ENCODE results near the gene GGCX.
"Not testable (repeated sequence)": the region's sequence is repeated elsewhere in the genome, so short reads cannot be mapped to it uniquely, and the experiment has no call there.

GGCX gene

GRCh38 chr2:85566265-85566664, 5.0 kb upstream of the GGCX start:
- H3K9me3 Mint-ChIP-seq = no peaks in the 10 kb centered on the region

GRCh38 chr2:85564144-85564563, 2.9 kb upstream of the GGCX start:
- no peaks in the 10 kb centered on the region for H3K36me3 Mint-ChIP-seq (ENCODE audit: low read depth)
- no peak overlapping the region for H3K4me3 Mint-ChIP-seq
- no peaks in the 10 kb centered on the region for H3K9me3 Mint-ChIP-seq
- no peak for DNase-seq (ENCODE audit: low spot score)
- no peaks in the 10 kb centered on the region for H3K27me3 Mint-ChIP-seq (ENCODE audit: low read depth)
- peaks cover 24% of the 10 kb centered on the region for H3K4me1 Mint-ChIP-seq (ENCODE audit: low read depth)
- H3K27ac Mint-ChIP-seq = no peak overlapping the region

More at GRCh38 chr2:85566265-85566664, 5.0 kb upstream of the GGCX start:
- DNase-seq (ENCODE audit: low spot score) = no peak
- Mint-ChIP-seq H3K4me3 (no peak overlapping the region), H3K27ac (no peak overlapping the region), H3K27me3 (ENCODE audit: low read depth) (peaks cover 12% of the 10 kb centered on the region), H3K36me3 (ENCODE audit: low read depth) (no peaks in the 10 kb centered on the region), H3K4me1 (ENCODE audit: low read depth) (peaks cover 11% of the 10 kb centered on the region)

GRCh38 chr2:85560812-85561279, 447 bp downstream of the GGCX start:
- no peaks in the 10 kb centered on the region for H3K27me3 Mint-ChIP-seq (ENCODE audit: low read depth)
- peaks cover 24% of the 10 kb centered on the region for H3K4me1 Mint-ChIP-seq (ENCODE audit: low read depth)
- peak overlapping the region; percentile 96 for H3K27ac Mint-ChIP-seq
- DNase-seq (ENCODE audit: low spot score) = no peak
- H3K4me3 Mint-ChIP-seq = peak overlapping the region; percentile 95
- H3K9me3 Mint-ChIP-seq = no peaks in the 10 kb centered on the region
- peaks cover 7% of the 10 kb centered on the region for H3K36me3 Mint-ChIP-seq (ENCODE audit: low read depth)

GRCh38 chr2:85560403-85560726, 928 bp downstream of the GGCX start:
- H3K27me3 Mint-ChIP-seq (ENCODE audit: low read depth); H3K36me3 Mint-ChIP-seq (ENCODE audit: low read depth); DNase-seq (ENCODE audit: low spot score); H3K9me3 Mint-ChIP-seq: not testable (repeated sequence)
- Mint-ChIP-seq H3K4me3 (peak overlapping the region; percentile 95), H3K27ac (peak overlapping the region; percentile 96), H3K4me1 (ENCODE audit: low read depth) (peaks cover 24% of the 10 kb centered on the region)

- peaks cover 18% of the 10 kb centered on the region for H3K4me1 Mint-ChIP-seq (ENCODE audit: low read depth)
- no peak for DNase-seq (ENCODE audit: low spot score)
- H3K4me3 Mint-ChIP-seq = peak overlapping the region; percentile 10
- H3K9me3 Mint-ChIP-seq = no peaks in the 10 kb centered on the region
- H3K27me3 Mint-ChIP-seq (ENCODE audit: low read depth) = no peaks in the 10 kb centered on the region
- H3K36me3 Mint-ChIP-seq (ENCODE audit: low read depth) = peaks cover 16% of the 10 kb centered on the region
- H3K27ac Mint-ChIP-seq = no peak overlapping the region
These were observed 3.1 kb downstream of the GGCX start for GRCh38 chr2:85558160-85558559.

GRCh38 chr2:85557130-85557529, 4.2 kb downstream of the GGCX start:
- Mint-ChIP-seq H3K27ac (no peak overlapping the region), H3K4me3 (no peak overlapping the region), H3K36me3 (ENCODE audit: low read depth) (peaks cover 19% of the 10 kb centered on the region), H3K9me3 (no peaks in the 10 kb centered on the region), H3K4me1 (ENCODE audit: low read depth) (peaks cover 18% of the 10 kb centered on the region), H3K27me3 (ENCODE audit: low read depth) (no peaks in the 10 kb centered on the region)
- DNase-seq (ENCODE audit: low spot score) = no peak

- H3K27me3 Mint-ChIP-seq (ENCODE audit: low read depth) = no peaks in the 10 kb centered on the region
- H3K27ac Mint-ChIP-seq = no peak overlapping the region
- H3K4me3 Mint-ChIP-seq = no peak overlapping the region
- H3K36me3 Mint-ChIP-seq (ENCODE audit: low read depth) = peaks cover 25% of the 10 kb centered on the region
- peaks cover 8% of the 10 kb centered on the region for H3K4me1 Mint-ChIP-seq (ENCODE audit: low read depth)
- no peaks in the 10 kb centered on the region for H3K9me3 Mint-ChIP-seq
- no peak for DNase-seq (ENCODE audit: low spot score)
These were observed 6.2 kb downstream of the GGCX start for GRCh38 chr2:85554980-85555612.

GRCh38 chr2:85553184-85553583, 8.1 kb downstream of the GGCX start:
- Mint-ChIP-seq H3K4me3 (no peak overlapping the region), H3K36me3 (ENCODE audit: low read depth) (peaks cover 26% of the 10 kb centered on the region), H3K27me3 (ENCODE audit: low read depth) (no peaks in the 10 kb centered on the region), H3K9me3 (no peaks in the 10 kb centered on the region), H3K4me1 (ENCODE audit: low read depth) (peaks cover 4% of the 10 kb centered on the region), H3K27ac (no peak overlapping the region)
- no peak for DNase-seq (ENCODE audit: low spot score)

GRCh38 chr2:85551698-85552678, 9.3 kb downstream of the GGCX start:
- no peak overlapping the region for H3K27ac Mint-ChIP-seq
- peaks cover 7% of the 10 kb centered on the region for H3K4me1 Mint-ChIP-seq (ENCODE audit: low read depth)
- H3K9me3 Mint-ChIP-seq = no peaks in the 10 kb centered on the region
- peak; percentile 71 for DNase-seq (ENCODE audit: low spot score)
- peaks cover 26% of the 10 kb centered on the region for H3K36me3 Mint-ChIP-seq (ENCODE audit: low read depth)
- H3K4me3 Mint-ChIP-seq = no peak overlapping the region
- no peaks in the 10 kb centered on the region for H3K27me3 Mint-ChIP-seq (ENCODE audit: low read depth)

GRCh38 chr2:85550486-85550885, 10.8 kb downstream of the GGCX start:
- no peaks in the 10 kb centered on the region for H3K27me3 Mint-ChIP-seq (ENCODE audit: low read depth)
- no peaks in the 10 kb centered on the region for H3K9me3 Mint-ChIP-seq
- DNase-seq (ENCODE audit: low spot score) = no peak
- H3K4me1 Mint-ChIP-seq (ENCODE audit: low read depth) = peaks cover 9% of the 10 kb centered on the region
- no peak overlapping the region for H3K4me3 Mint-ChIP-seq
- no peak overlapping the region for H3K27ac Mint-ChIP-seq
- peaks cover 34% of the 10 kb centered on the region for H3K36me3 Mint-ChIP-seq (ENCODE audit: low read depth)

- Mint-ChIP-seq H3K27ac (no peak overlapping the region), H3K4me1 (ENCODE audit: low read depth) (peaks cover 9% of the 10 kb centered on the region), H3K27me3 (ENCODE audit: low read depth) (no peaks in the 10 kb centered on the region), H3K4me3 (no peak overlapping the region), H3K36me3 (ENCODE audit: low read depth) (peaks cover 37% of the 10 kb centered on the region), H3K9me3 (no peaks in the 10 kb centered on the region)
- no peak for DNase-seq (ENCODE audit: low spot score)
These were observed 11.5 kb downstream of the GGCX start for GRCh38 chr2:85549826-85550225.

- no peaks in the 10 kb centered on the region for H3K27me3 Mint-ChIP-seq (ENCODE audit: low read depth)
- peaks cover 40% of the 10 kb centered on the region for H3K36me3 Mint-ChIP-seq (ENCODE audit: low read depth)
- H3K4me3 Mint-ChIP-seq = no peak overlapping the region
- H3K4me1 Mint-ChIP-seq (ENCODE audit: low read depth) = peaks cover 12% of the 10 kb centered on the region
- no peaks in the 10 kb centered on the region for H3K9me3 Mint-ChIP-seq
- DNase-seq (ENCODE audit: low spot score) = no peak
- H3K27ac Mint-ChIP-seq = no peak overlapping the region
These were observed 12.2 kb downstream of the GGCX start for GRCh38 chr2:85549095-85549494.

- H3K27me3 Mint-ChIP-seq (ENCODE audit: low read depth) = no peaks in the 10 kb centered on the region
- no peaks in the 10 kb centered on the region for H3K9me3 Mint-ChIP-seq
- no peak overlapping the region for H3K27ac Mint-ChIP-seq
- no peak overlapping the region for H3K4me3 Mint-ChIP-seq
- peaks cover 41% of the 10 kb centered on the region for H3K36me3 Mint-ChIP-seq (ENCODE audit: low read depth)
- no peak for DNase-seq (ENCODE audit: low spot score)
- peaks cover 16% of the 10 kb centered on the region for H3K4me1 Mint-ChIP-seq (ENCODE audit: low read depth)
These were observed 12.7 kb downstream of the GGCX start for GRCh38 chr2:85548608-85548900.

- DNase-seq (ENCODE audit: low spot score) = no peak
- H3K27me3 Mint-ChIP-seq (ENCODE audit: low read depth) = no peaks in the 10 kb centered on the region
- no peaks in the 10 kb centered on the region for H3K9me3 Mint-ChIP-seq
- peak overlapping the region; percentile 26 for H3K27ac Mint-ChIP-seq
- peaks cover 19% of the 10 kb centered on the region for H3K4me1 Mint-ChIP-seq (ENCODE audit: low read depth)
- peaks cover 46% of the 10 kb centered on the region for H3K36me3 Mint-ChIP-seq (ENCODE audit: low read depth)
- H3K4me3 Mint-ChIP-seq = no peak overlapping the region
These were observed 13.3 kb downstream of the GGCX start for GRCh38 chr2:85547859-85548607.

Data from T-helper 2 cell treated with Interferon-gamma antibody and Interleukin-4, amounts not matched to agents 5 μg/mL and 100 μg/mL, for 36 hours (primary cell).